GDM1 (cell line): ENCODE results near the gene TLCD3A.
A peak's percentile ranks its signal among the peaks of the same experiment; 100 is the strongest.
"Not testable (repeated sequence)": the region's sequence is repeated elsewhere in the genome, so short reads cannot be mapped to it uniquely, and the experiment has no call there.

Experiments
- DNase-seq: peaks from one replicate; lab custom pipeline; 2025; lab: John Stamatoyannopoulos, UW

Gene TLCD3A

DNA sequence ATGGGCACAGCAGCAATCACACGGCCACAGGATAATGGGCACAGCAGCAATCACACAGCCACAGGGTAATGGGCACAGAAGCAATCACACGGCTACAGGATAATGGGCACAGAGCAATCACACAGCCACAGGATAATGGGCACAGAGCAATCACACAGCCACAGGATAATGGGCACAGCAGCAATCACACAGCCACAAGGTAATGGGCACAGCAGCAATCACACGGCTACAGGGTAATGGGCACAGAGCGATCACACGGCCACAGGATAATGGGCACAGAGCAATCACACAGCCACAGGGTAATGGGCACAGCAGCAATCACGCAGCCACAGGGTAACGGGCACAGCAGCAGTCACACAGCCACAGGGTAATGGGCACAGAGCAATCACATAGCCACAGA is 17.0 kb downstream of the TLCD3A start:
- not testable (repeated sequence) for DNase-seq

- no peak for DNase-seq
Measured at GRCh38 chr17:750431-751037, 18.1 kb downstream of the TLCD3A start.

DNA sequence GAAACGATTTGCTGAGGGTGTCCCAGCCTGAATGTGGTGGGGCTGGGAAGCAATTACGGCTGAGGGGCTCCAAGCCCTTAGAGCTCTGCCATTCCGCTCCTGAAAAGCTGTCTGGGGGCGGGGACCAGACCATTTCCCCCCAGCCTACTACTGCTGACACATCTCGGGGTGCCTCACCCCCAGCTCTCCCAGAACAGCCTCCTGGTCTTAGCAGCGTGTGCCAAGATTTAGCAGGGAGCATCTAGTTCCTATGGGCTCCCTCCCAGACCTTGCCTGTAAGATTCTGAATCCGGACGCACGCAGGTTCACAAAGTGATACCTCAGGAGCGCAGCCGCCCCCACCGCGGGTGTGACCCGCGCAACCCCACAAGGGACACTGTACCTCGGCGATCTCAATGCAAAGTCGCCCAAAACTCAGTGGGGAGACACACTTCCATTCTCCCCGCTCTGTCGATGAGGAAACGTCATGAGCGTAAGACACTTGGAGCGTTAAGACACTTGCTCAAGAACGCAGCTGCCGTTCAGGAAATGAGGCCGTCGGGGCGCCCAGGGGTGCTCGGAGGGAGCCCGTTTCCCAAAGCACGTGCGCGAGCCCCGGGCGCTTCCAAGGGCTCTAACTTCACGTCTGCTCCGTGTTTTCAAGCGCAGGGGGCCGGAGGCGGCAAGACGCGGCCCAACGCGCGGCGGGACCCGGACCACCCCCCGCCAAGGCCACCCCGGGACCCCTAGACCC is 19.0 kb downstream of the TLCD3A start:
- DNase-seq: no peak

GRCh38 chr17:752002-752619 is 19.7 kb downstream of the TLCD3A start, which contains the start of gene GEMIN4:
TSS of gene GEMIN4 (minus strand) at chr17:752264. CDS start at chr17:752142, 122 bp downstream.
- DNase-seq: peak; percentile 93

DNA sequence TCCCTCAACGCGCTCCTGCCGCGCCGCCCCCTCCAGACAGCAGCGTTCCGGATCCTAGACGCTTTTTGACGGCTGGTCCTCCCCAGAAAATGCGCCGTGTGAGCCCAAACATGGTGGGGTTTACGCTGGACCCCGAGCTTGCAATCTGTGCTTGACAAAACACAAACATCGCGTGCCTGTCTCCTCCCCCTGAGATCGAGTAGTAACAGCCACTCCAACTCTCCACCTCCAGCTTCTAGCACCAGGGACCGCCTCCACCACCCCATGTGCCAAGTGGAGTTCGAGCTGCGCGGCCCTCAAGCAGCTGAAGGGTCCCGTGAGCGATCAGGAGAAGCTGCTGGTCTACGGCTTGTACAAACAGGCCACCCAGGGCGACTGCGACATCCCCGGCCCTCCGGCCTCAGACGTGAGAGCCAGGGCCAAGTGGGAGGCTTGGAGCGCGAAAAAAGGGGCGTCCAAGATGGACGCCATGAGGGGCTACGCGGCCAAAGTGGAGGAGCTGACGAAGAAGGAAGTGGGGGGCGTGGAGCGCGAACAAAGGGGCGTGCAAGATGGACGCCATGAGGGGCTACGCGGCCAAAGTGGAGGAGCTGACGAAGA is 20.3 kb downstream of the TLCD3A start:
- DNase-seq: no peak

DNA sequence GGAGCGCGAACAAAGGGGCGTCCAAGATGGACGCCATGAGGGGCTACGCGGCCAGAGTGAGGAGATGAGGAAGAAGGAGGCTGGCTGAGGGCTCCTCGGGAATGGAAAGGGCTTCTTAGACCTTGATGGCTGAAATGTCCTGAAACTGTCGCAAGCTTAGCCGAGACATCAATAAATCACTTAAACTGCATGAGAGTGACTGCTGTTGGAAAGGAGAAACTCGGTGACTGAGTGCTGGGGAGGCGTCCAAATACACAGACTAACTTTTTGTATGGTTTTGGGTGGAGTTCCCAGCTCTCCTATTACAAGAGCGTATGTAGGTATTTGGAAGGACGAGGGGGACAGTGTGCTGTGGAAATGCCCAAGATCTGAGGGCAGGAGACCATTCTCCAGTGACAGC is 21.0 kb downstream of the TLCD3A start:
- no peak for DNase-seq

- not testable (repeated sequence) for DNase-seq
Measured at GRCh38 chr17:755319-755961, 23.0 kb downstream of the TLCD3A start.

GRCh38 chr17:756010-756567 is 23.7 kb downstream of the TLCD3A start:
- not testable (repeated sequence) for DNase-seq

DNA sequence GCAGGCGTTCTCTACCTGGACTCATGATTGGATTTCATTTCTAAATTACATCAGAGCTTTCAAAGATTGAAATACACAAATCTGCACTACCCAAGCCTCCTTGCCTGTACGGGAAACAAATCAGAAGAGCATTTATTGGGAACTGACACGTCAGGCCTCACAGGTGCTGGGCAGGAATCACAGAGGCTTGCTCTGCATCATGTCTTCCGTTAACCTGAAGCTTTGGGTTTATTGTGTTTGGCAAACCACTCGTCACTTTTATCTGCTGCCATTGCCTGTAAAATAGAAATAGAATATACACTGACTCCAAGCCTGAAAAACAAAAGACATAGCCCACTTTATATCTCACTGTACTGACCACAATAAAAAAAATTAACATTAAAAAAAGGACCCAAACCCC is 27.6 kb downstream of the TLCD3A start:
- DNase-seq: no peak

- DNase-seq: no peak
Measured at GRCh38 chr17:760371-760770, 28.0 kb downstream of the TLCD3A start.

GRCh38 chr17:767076-767475 is 34.7 kb downstream of the TLCD3A start:
- no peak for DNase-seq

- no peak for DNase-seq
Measured at GRCh38 chr17:773016-773415, 40.6 kb downstream of the TLCD3A start.

DNA sequence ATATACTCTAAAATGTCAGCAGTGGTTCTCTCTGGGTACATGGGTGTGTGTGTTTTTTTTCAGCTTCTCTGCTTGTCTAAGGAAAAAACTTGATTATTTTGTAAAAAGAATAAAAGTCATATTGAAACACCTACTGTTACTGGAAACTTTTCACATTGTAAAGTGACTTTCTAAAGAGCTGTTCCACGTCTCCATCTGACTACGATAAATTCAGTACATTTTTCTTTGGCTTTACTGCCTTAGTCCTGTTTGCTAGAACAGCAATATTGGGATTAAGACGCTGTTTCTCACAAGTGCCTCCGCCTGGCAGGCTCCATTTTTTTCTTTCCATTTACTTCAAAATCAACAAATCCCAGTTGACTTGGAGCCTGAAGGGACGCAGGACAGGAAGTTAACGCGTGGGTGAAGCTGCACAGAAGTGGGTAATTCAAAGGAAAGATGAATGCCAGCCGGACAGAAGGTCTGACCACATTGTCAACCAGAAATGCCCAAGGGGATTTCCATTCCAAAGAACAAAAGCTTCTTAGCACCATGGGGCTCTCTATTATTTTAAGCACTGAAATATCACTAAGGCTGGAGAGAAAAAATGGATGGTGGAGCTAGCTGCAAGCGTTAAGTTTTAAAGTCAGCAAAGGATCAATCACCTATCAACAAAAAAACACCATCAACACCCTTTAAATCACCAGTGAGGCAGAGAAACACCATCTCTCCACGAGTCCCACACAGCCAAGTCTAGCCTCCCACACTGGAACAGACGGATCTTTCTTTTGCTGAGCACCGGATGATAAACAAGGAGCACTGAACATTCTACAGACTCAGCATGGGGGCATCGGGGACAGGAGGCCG is 41.3 kb downstream of the TLCD3A start:
- DNase-seq: no peak

DNA sequence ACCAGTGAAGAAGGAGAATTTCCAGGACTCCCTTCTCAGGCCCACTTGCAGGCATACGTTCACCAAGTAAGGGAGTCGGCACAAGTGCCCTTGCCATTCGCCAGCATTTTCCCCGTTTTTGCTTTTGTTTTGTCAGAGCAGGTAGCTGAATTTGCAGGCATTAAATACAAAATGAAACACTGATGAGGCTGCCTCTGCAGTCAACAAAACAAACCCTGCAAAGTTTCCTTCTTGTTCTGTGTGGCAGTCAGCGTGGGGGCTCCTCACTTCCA is 41.9 kb downstream of the TLCD3A start:
- no peak for DNase-seq

GRCh38 chr17:778096-778495 is 45.7 kb downstream of the TLCD3A start:
- no peak for DNase-seq

DNA sequence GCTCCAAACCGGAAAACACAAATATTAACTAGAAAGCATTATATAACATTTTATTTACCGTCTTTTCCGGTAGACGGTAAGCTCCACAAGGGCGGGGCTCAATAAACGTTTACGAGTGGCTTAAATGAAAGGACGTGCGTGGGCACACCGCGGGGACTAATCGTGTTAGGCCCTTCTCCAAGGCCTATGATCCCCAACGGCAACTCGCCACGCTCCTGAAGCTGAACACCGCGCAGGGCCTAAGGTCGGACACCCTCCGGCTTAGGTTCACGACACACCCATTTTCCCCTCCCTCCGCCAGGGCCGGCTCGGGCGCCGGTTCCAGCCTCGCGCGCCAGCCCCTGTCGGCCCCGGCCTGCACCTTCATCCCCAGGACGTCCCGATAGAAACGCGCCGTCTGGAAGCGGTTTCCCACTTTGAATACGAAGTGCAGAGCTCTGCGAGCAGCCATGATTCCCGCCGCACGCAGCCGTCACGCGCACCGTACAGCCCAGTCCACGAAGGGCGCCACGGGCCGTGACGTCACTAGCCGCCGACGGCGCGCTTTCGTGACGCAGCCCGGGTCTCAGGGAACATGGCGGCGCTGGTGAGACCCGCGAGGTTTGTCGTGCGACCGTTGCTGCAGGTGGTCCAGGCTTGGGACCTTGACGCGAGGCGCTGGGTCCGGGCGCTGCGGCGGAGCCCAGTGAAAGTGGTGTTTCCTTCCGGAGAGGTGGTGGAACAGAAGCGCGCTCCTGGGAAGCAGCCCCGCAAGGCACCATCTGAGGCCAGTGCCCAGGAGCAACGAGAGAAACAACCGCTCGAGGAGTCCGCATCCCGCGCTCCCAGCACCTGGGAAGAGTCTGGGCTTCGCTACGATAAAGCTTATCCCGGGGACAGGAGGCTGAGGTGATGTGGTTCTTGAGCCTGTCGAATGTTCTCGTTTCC is 49.7 kb downstream of the TLCD3A start, which contains the start of the genes GLOD4 and MRM3:
Gene GLOD4 (minus strand): TSS at position 476 of the 927 bp plus-strand sequence. CDS start 25 bp downstream, at position 451.
Gene MRM3 (plus strand): TSS at position 549 of the 927 bp plus-strand sequence. CDS start 26 bp downstream, at position 575.
- DNase-seq: peak; percentile 91

DNA sequence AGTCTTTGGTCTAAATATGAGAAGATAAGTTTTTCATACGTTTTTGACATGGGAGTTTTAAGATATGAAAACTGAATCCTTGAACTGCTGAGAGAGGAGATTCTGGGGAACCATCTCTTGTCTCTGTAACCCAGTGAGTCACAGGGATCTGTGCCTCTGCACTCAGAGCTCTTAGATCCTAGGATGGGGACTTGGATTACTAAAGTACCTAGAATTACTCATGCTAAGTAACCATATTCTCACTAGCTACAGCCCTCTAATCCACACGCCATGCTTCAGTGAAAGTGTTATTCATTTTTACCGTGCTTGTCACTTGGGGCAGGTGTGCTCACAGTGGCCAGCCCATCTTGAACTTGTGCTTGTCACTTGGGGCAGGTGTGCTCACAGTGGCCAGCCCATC is 51.7 kb downstream of the TLCD3A start:
- no peak for DNase-seq

GRCh38 chr17:785901-786300 is 53.5 kb downstream of the TLCD3A start:
- not testable (repeated sequence) for DNase-seq

DNA sequence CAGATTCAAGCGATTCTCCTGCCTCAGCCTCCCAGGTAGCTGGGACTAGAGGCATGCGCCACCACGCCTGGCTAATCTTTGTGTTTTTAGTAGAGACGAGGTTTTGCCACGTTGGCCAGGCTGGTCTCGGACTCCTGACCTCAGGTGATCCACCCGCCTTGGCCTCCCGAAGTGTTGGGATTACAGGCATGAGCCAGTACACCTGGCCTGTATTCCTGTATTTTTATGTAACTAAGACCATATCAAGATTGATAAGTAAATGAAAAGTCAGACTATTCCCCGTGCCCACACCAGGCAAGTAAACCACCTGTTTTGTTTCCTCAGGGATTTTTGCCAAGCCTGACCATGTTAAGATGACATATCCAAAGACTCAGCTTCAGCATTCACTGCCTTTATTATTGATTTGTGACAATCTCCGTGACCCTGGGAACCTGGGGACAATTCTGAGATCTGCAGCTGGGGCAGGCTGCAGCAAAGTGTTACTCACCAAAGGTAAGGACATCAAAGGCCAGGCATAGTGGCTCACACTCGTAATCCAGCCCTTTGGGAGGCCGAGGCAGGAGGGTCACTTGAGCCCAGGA is 55.3 kb downstream of the TLCD3A start:
- no peak for DNase-seq

GRCh38 chr17:788551-788950 is 56.2 kb downstream of the TLCD3A start:
- DNase-seq: no peak
